ENCODE measurements around the gene ZNF862.

- TF ChIP-seq POLR2A (IDR thresholded peaks at IDR 0.05; ENCODE audit: low read depth, low read length) = no peak
- TF ChIP-seq FOS (IDR thresholded peaks at IDR 0.05; ENCODE audit: borderline replicate concordance, insufficient read depth, low read length) = no peak
- no peak for TF ChIP-seq CTCF (IDR thresholded peaks at IDR 0.05; ENCODE audit: extremely low read depth in 1 of 2, insufficient read depth in 1 of 2, low read depth in 1 of 2, low read length in 2 of 2)
- TF ChIP-seq JUN (IDR thresholded peaks at IDR 0.05; ENCODE audit: borderline replicate concordance, insufficient read depth, insufficient read length, low read depth) = no peak
- no peak for TF ChIP-seq EZH2 (IDR thresholded peaks at IDR 0.05; ENCODE audit: borderline replicate concordance, low read depth, low read length, severe bottlenecking)
- no peak for TF ChIP-seq POLR2AphosphoS5 (IDR thresholded peaks at IDR 0.05; ENCODE audit: insufficient read depth, low read depth, low read length)
- TF ChIP-seq MYC (IDR thresholded peaks at IDR 0.05; ENCODE audit: low read depth, low read length) = no peak
- no peak for TF ChIP-seq MAX (IDR thresholded peaks at IDR 0.05; ENCODE audit: insufficient read depth, insufficient read length)
Observed at GRCh38 chr7:149793261-149793660, 44.9 kb upstream of the ZNF862 start.

All from endothelial cell of umbilical vein (primary cell).